Heart left ventricle (tissue), 13 donors: ENCODE measurements around the gene IFI27.

Experiments
- CTCF ChIP-seq, 12 donors: fragments of 200-600 bp; sonication (generic) in 4 of 12; IDR thresholded peaks; one replicate each; pipeline versions ENCODE4 v1.5.0 to v1.8.0; 2018 to 2022; ENCODE audit warnings: antibody characterized with exemption in 12 of 12, mild to moderate bottlenecking in 5 of 12
- POLR2A ChIP-seq, 2 donors: fragments of 450-650 bp; IDR thresholded peaks; one replicate each; pipeline ENCODE4 v1.6.1; 2017; ENCODE audit warnings: antibody characterized with exemption in 2 of 2, mild to moderate bottlenecking in 2 of 2, moderate library complexity in 2 of 2
- donor health status: ischemic (EF 13 %, LVEDD 7.1; RV severe dilation, severe dysfunction).
- donor health status: DM: no; HTN: yes; CAD: no.
- donor health status: DM: no; HTN: no; CAD: no.
- donor health status: ischemic (EF 25% LVEDD 6.9; RV normal size, moderate dysfunction).
- donor health status: ischemic (EF 25% LVEDD 5.7; RV mildly dilated, moderate dysfunction).
- donor health status: ischemic (EF 35%, LVEDD 5.7; RV mildly dilated, moderate dysfunction).
- donor health status: nonischemic (EF 11% LVEDD 7.7; RV severe dilation, severe dysfunction).
- donor health status: DM: yes; HTN: yes; CAD: no.
- donor health status: PGD.
- donor health status: ischemic (EF 29% LVEDD 5.4; RV normal size, mild dysfunction).
- donor health status: nonischemic (EF 23%, LVEDD 6.1; RV moderate dilation, normal function).

GRCh38 chr14:94062344-94062940 lies 48.1 kb upstream of the IFI27 start:
- TF ChIP-seq CTCF (IDR thresholded peaks at IDR 0.05), result no peak
- TF ChIP-seq POLR2A (IDR thresholded peaks at IDR 0.05), result no peak
